Esophagus squamous epithelium (tissue), 5 donors: Measurements from ENCODE around the gene KCNMA1. TPM values are rescaled to one million over a fixed set of nuclear protein-coding genes. Genes with fewer than 3 reads are reported as not detected.

ENCODE experiments used
- DNase-seq: peaks from one replicate; lab custom pipeline; 2025; lab: John Stamatoyannopoulos, UW
- H3K27ac ChIP-seq, 4 donors: fragments of 200-600 bp; sonication (generic); one replicate each; pipeline ENCODE4 v1.5.1; 2016 to 2019; ENCODE audit warnings: mild to moderate bottlenecking in 1 of 4
- H3K27me3 ChIP-seq, 4 donors: fragments of 200-600 bp; sonication (generic); 1 replicate in 3 of 4; 2 replicates in 1 of 4; pipeline versions ENCODE4 v1.5.1 to v1.6.0; 2017 to 2021; ENCODE audit warnings: antibody characterized with exemption in 1 of 4
- H3K36me3 ChIP-seq, 3 donors: fragments of 200-600 bp; sonication (generic); one replicate each; pipeline ENCODE4 v1.5.1; 2016 to 2019
- H3K4me1 ChIP-seq, 3 donors: fragments of 200-600 bp; sonication (generic); one replicate each; pipeline ENCODE4 v1.5.1; 2017 to 2019
- H3K4me3 ChIP-seq, 4 donors: fragments of 200-600 bp; sonication (generic); 1 replicate in 3 of 4; 2 replicates in 1 of 4; pipeline ENCODE4 v1.5.1; 2016 to 2019; ENCODE audit warnings: mild to moderate bottlenecking in 2 of 4, moderate library complexity in 1 of 4
- H3K9me3 ChIP-seq, 3 donors: fragments of 200-600 bp; sonication (generic); one replicate each; pipeline ENCODE4 v1.5.1; 2016 to 2019
- CTCF ChIP-seq, 6 experiments: fragments of 450-650 bp in 4 of 6; fragments of 200-600 bp in 2 of 6; sonication (generic) in 2 of 6; IDR thresholded peaks; one replicate each; pipeline ENCODE4 v1.5.1; 2016 to 2019; ENCODE audit warnings: antibody characterized with exemption in 6 of 6, mild to moderate bottlenecking in 4 of 6, moderate library complexity in 4 of 6
- POLR2A ChIP-seq, 4 donors: fragments of 450-650 bp; IDR thresholded peaks; one replicate each; pipeline ENCODE4 v1.6.1; 2017; ENCODE audit warnings: antibody characterized with exemption in 4 of 4, mild to moderate bottlenecking in 4 of 4, moderate library complexity in 3 of 4
- WGBS, 2 donors: methylation state at CpG; one replicate each; pipeline ENCODE4 v1.1.5; 2018; 5-methylcytosine and 5-hydroxymethylcytosine counted together
- intact Hi-C: fragments of 100-400 bp; cut with DNase I; formaldehyde crosslinking; loops from one replicate; pipeline ENCODE4 v1.15.0; 2022
- total RNA-seq, 4 donors: library from RNA; depleted of rRNA; stranded (reverse); fragments of >200 nt; gene quantifications; one replicate each; pipeline ENCODE4 v1.1.0, GENCODE V29; 2016
- donor health status: DM: yes; HTN: yes; CAD: no.

Gene KCNMA1
- total RNA-seq, 4 donors from 2014 or later: 7.5 to 74.2 (median 18.0) TPM

GRCh38 chr10:76915316-76915715 is 722.3 kb downstream of the KCNMA1 start:
- Histone ChIP-seq H3K9me3 (no peaks in the 10 kb centered on the region), H3K4me1 (no peaks in the 10 kb centered on the region), H3K4me3 (no peak overlapping the region), H3K27ac (no peak overlapping the region), H3K36me3 (no peaks in the 10 kb centered on the region), H3K27me3 (no peaks in the 10 kb centered on the region)
- WGBS, 2 donors: 68 to 82% methylated on average over 2 of the region's 2 CpGs
- TF ChIP-seq CTCF (IDR thresholded peaks at IDR 0.05): no peak
- TF ChIP-seq POLR2A (IDR thresholded peaks at IDR 0.05): no peak
- intact Hi-C loops: no loop called here
- no peak for DNase-seq

- no peak for TF ChIP-seq CTCF (IDR thresholded peaks at IDR 0.05)
- no peak for TF ChIP-seq POLR2A (IDR thresholded peaks at IDR 0.05)
- no peak for DNase-seq
- H3K27ac ChIP-seq: no peak overlapping the region
- intact Hi-C loops: no loop called here
- no peaks in the 10 kb centered on the region for H3K9me3 ChIP-seq
- WGBS, 2 donors: 38 to 56% methylated on average over 1 of the region's 1 CpG
- peaks cover 0 to 10% (median 0%) of the 10 kb centered on the region in 3 donors for H3K36me3 ChIP-seq
- no peaks in the 10 kb centered on the region for H3K27me3 ChIP-seq
- no peaks in the 10 kb centered on the region for H3K4me1 ChIP-seq
- H3K4me3 ChIP-seq: no peak overlapping the region
These were observed 726.4 kb downstream of the KCNMA1 start for GRCh38 chr10:76911184-76911583.

- no peak for DNase-seq
- H3K27me3 ChIP-seq: no peaks in the 10 kb centered on the region
- H3K4me1 ChIP-seq: no peaks in the 10 kb centered on the region
- 75 to 84% methylated on average over 8 of the region's 8 CpGs for WGBS, 2 donors
- H3K4me3 ChIP-seq: no peak overlapping the region
- H3K36me3 ChIP-seq: peaks cover 0 to 10% (median 0%) of the 10 kb centered on the region in 3 donors
- no peaks in the 10 kb centered on the region for H3K9me3 ChIP-seq
- intact Hi-C loops: no loop called here
- no peak overlapping the region for H3K27ac ChIP-seq
- no peak for TF ChIP-seq POLR2A (IDR thresholded peaks at IDR 0.05)
- TF ChIP-seq CTCF (IDR thresholded peaks at IDR 0.05): no peak
These were observed 727.2 kb downstream of the KCNMA1 start for GRCh38 chr10:76910184-76910962.

GRCh38 chr10:76906256-76906655 is 731.4 kb downstream of the KCNMA1 start:
- TF ChIP-seq POLR2A (IDR thresholded peaks at IDR 0.05) (no peak), CTCF (IDR thresholded peaks at IDR 0.05) (no peak)
- peaks cover 0 to 10% (median 0%) of the 10 kb centered on the region in 3 donors for H3K36me3 ChIP-seq
- WGBS, 2 donors: 86 to 94% methylated on average over 2 of the region's 2 CpGs
- intact Hi-C loops: no loop called here
- no peak overlapping the region for H3K4me3 ChIP-seq
- DNase-seq: no peak
- H3K4me1 ChIP-seq: no peaks in the 10 kb centered on the region
- no peaks in the 10 kb centered on the region for H3K27me3 ChIP-seq
- no peaks in the 10 kb centered on the region for H3K9me3 ChIP-seq
- H3K27ac ChIP-seq: no peak overlapping the region

- no peak for DNase-seq
- Histone ChIP-seq H3K4me3 (no peak overlapping the region), H3K4me1 (no peaks in the 10 kb centered on the region), H3K27ac (no peak overlapping the region), H3K36me3 (peaks cover 0 to 10% (median 0%) of the 10 kb centered on the region in 3 donors), H3K27me3 (no peaks in the 10 kb centered on the region), H3K9me3 (no peaks in the 10 kb centered on the region)
- WGBS, 2 donors: 90% methylated on average over 5 of the region's 5 CpGs
- intact Hi-C loops: no loop called here
- TF ChIP-seq POLR2A (IDR thresholded peaks at IDR 0.05): no peak
- TF ChIP-seq CTCF (IDR thresholded peaks at IDR 0.05): no peak
These were observed 732.4 kb downstream of the KCNMA1 start for GRCh38 chr10:76905251-76905650.
